ENCODE data around the gene GRIA1. TPM values are rescaled to one million over a fixed set of nuclear protein-coding genes. Genes with fewer than 3 reads are reported as not detected.

Gene GRIA1
- total and polyA plus RNA-seq, 10 of the 15 experiments (the other 5 are each of a cell fraction or from before 2014, with no cell fraction given), result 0.04 to 0.18 (median 0.04) TPM; not detected in 7

- FAIRE-seq (no peak), DNase-seq (ENCODE audit: low read depth, low spot score) (no peak), ATAC-seq (no peak)
- TF ChIP-seq IRF4 (IDR thresholded peaks at IDR 0.05; ENCODE audit: low read depth, low read length), result no peak
- no peak for TF ChIP-seq REST (IDR thresholded peaks at IDR 0.05; ENCODE audit: low read depth, low read length)
- TF ChIP-seq HCFC1 (IDR thresholded peaks at IDR 0.05; ENCODE audit: low read length), result no peak
- TF ChIP-seq, protein P1, sequence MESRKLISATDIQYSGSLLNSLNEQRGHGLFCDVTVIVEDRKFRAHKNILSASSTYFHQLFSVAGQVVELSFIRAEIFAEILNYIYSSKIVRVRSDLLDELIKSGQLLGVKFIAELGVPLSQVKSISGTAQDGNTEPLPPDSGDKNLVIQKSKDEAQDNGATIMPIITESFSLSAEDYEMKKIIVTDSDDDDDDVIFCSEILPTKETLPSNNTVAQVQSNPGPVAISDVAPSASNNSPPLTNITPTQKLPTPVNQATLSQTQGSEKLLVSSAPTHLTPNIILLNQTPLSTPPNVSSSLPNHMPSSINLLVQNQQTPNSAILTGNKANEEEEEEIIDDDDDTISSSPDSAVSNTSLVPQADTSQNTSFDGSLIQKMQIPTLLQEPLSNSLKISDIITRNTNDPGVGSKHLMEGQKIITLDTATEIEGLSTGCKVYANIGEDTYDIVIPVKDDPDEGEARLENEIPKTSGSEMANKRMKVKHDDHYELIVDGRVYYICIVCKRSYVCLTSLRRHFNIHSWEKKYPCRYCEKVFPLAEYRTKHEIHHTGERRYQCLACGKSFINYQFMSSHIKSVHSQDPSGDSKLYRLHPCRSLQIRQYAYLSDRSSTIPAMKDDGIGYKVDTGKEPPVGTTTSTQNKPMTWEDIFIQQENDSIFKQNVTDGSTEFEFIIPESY (IDR thresholded peaks at IDR 0.05), result no peak
- no peak for TF ChIP-seq IKZF1 (conservative IDR thresholded peaks at IDR 0.05)
- no peak for TF ChIP-seq KDM1A (IDR thresholded peaks at IDR 0.05; ENCODE audit: borderline replicate concordance)
- no peak for TF ChIP-seq E2F4 (IDR thresholded peaks at IDR 0.05; ENCODE audit: low read depth, low read length)
- no peaks in the 10 kb centered on the region for H3K36me3 ChIP-seq (ENCODE audit: control insufficient read depth in 2 of 2, insufficient read depth in 2 of 2, low read length in 1 of 2)
- no peak overlapping the region for H2AFZ ChIP-seq (ENCODE audit: control insufficient read depth, low read depth, low read length)
- SMC1A ChIA-PET (ENCODE audit: uncharacterized antibody, unreplicated experiment), result interaction anchor here (0.6 to 4.0 kb wide), 2 partner anchors 9 to 55 kb away, joined by 3 to 14 read pairs; no protein-coding TSS in a partner anchor
- in situ Hi-C loops (cut with MboI), result no loop called here
- RAD21 ChIA-PET (ENCODE audit: unreplicated experiment), result interaction anchor here (1.0 kb wide), 1 partner anchor 10 kb away, joined by 3 read pairs; no protein-coding TSS in a partner anchor
- 11% methylated on average over 2 of the region's 2 CpGs for WGBS (ENCODE audit: insufficient coverage, insufficient replicate concordance, low lambda C conversion rate, missing lambda C conversion rate)
- POLR2A ChIA-PET, result no interaction called here
- H4K20me1 ChIP-seq (ENCODE audit: control insufficient read depth, insufficient read depth), result no peaks in the 10 kb centered on the region
- H3K4me3 ChIP-seq, result no peak overlapping the region
- H3K4me2 ChIP-seq (ENCODE audit: control insufficient read depth, insufficient read depth), result no peak overlapping the region
- BruUV-seq (replicated peaks), result no TSS peak
- no peak overlapping the region for H3K9ac ChIP-seq (ENCODE audit: control insufficient read depth, insufficient read depth, low read length)
- H3K9me3 ChIP-seq (replicated peaks; ENCODE audit: control insufficient read depth, insufficient read depth, low read length), result no peaks in the 10 kb centered on the region
- no peaks in the 10 kb centered on the region for H3K79me2 ChIP-seq (ENCODE audit: control insufficient read depth, insufficient read depth, low read length)
- H3K27me3 ChIP-seq (replicated peaks in 1 of 2; ENCODE audit: control insufficient read depth in 2 of 2, insufficient read depth in 2 of 2, low read length in 1 of 2), result peaks cover 2 to 5% of the 10 kb centered on the region in 2 experiments; a peak in 1 of 4 replicates
- intact Hi-C loops (cut with micrococcal nuclease; ENCODE audit: unreplicated experiment), result no loop called here
- no peak overlapping the region for H3K27ac ChIP-seq (ENCODE audit: control insufficient read depth, insufficient read depth)
- CTCF ChIA-PET, result interaction anchor here (1.0 to 1.1 kb wide), 2 partner anchors 9 to 16 kb away, joined by 3 to 4 read pairs; no protein-coding TSS in a partner anchor
- H3K4me1 ChIP-seq (ENCODE audit: control insufficient read depth, insufficient read depth, low read length), result no peaks in the 10 kb centered on the region
Measured at GRCh38 chr5:153485641-153486040, 4.8 kb upstream of the GRIA1 start.

Measured in GM12878 (cell line).